Urothelium cell line (cell line): Measurements from ENCODE around the gene ME3.

Source experiments
- DNase-seq: peaks from one replicate; pipeline ENCODE4 v3.0.0; 2011; ENCODE audit warnings: low spot score, mixed read lengths
- FAIRE-seq: peaks from 2 replicates; lab custom pipeline; 2011; peaks lifted over from hg19 to GRCh38; lab: Jason Lieb, UNC

The ME3 gene

DNA sequence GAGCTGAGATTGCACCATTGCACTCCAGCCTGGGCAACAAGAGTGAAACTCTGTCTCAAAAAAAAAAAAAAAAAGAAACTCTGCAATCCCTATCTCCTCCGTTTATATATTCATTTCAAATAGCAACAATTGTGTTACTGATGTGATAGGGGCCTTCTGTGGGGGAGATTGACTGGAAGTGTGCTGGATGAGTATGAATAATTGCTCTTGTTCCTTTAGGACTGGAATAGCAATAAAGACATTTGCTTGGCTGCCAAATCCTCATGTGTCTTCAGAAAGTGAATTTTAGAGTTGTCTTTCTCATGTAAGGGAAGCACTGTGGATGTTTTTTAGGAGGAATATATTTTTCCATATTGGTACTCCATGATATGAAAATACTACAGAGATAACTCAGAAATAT lies 21.1 kb upstream of the ME3 start:
- DNase-seq (no peak), FAIRE-seq (no peak)

DNA sequence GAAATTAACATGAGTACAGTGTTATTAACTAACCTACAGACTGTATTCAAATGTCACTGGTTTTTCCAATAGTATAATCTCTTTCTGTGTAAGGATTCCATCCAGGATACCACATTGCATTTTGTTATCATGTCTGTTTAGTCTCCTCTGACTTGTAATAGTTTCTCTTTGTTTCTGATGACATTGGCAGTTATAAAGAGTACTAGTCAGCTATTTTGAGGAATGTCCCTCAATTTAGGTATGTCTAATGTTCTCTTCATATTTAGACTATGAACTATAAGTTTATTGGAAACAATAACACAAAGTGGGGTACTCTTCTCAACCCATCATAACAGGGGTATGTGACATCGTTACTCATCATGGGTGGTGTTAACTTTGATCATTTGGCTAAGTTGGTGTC lies 20.3 kb upstream of the ME3 start:
- no peak for FAIRE-seq

GRCh38 chr11:86692317-86692716 lies 19.9 kb upstream of the ME3 start:
- FAIRE-seq, result no peak
- peak; percentile 17 for DNase-seq

More for the DNA sequence above, 20.3 kb upstream of the ME3 start:
- DNase-seq, result no peak

- peak; percentile 27 for DNase-seq
- FAIRE-seq, result no peak
Observed at GRCh38 chr11:86688398-86689179, 16.2 kb upstream of the ME3 start.

- DNase-seq (no peak), FAIRE-seq (no peak)
Observed at GRCh38 chr11:86687185-86687778, 14.9 kb upstream of the ME3 start.

GRCh38 chr11:86686531-86686930 lies 14.1 kb upstream of the ME3 start:
- no peak for FAIRE-seq

GRCh38 chr11:86681483-86681756 lies 9.0 kb upstream of the ME3 start:
- DNase-seq (no peak), FAIRE-seq (no peak)

More at GRCh38 chr11:86686531-86686930, 14.1 kb upstream of the ME3 start:
- DNase-seq, result no peak

- FAIRE-seq (no peak), DNase-seq (no peak)
Observed at GRCh38 chr11:86680716-86681482, 8.5 kb upstream of the ME3 start.

DNA sequence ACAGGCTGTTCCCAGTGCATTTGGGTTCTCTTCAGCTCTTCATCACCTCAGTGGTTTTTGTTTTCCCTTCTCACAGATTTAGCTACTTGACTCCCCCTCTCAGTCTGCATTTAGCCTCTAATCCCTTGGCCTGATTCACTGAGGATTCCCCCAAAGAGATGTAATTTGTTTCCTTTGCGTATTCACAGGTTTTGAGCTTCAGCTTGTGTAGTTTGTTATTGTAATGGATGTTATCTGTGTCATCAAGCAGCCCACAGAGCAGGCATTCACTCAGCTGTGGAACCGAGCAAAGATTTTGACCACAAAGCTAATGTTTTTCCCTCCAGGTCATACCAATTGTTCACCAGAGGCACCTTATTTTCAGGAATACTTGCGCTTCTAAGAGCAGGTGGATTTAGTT lies 6.4 kb upstream of the ME3 start:
- FAIRE-seq, result no peak
- no peak for DNase-seq

DNA sequence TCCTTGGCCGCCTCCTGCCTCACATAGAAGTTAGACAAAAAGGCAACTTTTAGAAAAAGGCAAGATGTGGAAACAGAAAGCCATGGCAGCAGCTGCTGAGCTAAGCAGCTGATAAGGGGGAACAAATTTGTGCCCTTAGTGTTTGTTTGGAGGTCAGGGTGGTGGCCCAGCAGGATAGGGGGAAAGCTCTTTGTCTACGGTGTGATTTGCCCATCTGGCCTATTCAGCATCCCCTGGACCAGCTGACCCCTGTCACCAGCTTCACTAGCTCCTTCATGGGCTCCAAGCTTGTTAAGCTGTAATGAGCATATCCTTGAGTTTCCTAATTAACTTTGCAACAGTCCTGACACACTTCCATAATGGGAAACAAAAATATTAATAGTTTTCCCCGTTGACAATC lies 5.9 kb upstream of the ME3 start:
- FAIRE-seq, result no peak
- DNase-seq, result no peak

DNA sequence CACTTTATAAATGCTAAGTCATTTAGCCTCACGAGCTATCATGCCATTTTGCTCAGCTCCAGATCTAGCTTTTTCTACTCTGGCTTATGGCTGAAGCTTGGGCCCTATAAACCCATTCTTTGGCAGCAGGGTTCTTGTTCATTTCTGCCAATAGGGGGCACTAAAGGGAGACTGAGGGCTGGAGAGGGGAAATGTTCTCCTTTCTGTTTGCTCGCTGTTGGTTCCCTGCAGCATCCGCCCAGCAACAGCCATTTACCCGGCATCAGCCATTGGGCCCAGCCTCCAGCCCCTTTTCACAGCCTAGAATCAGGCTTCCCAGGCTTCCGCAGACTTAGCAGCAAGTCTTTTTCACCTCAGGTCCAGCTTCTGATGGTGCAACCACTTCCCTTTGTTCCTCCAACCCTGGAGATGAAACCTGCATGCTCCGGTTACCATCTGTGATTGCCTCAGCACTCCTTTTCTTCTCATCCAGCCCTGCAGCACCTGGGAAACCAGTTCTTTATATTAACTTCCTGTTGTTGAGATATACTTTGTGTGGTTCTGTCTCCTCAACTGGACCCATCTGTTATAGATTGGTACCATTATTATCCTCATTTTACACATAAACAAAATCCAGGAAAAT lies 4.2 kb upstream of the ME3 start:
- DNase-seq, result peak; percentile 12
- FAIRE-seq, result no peak

DNA sequence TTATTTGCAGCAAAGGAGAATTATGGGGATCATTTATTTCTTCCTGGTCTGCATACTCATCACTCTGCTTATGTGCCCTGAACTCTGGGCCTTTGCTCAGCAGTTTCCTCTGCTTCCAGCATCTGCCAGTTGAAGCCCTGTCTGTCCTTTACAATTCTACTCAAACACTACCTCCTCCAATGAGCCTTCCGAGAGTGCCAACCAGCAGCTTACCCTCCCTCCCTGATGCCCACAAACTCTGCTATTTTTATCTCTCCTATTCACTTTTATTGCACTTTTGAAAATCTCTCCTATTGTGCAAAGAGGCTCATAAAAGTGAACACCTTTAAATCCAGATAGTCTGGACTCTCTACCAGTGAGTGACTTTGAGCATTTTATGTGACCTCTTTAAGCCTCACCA lies 3.6 kb upstream of the ME3 start:
- DNase-seq (no peak), FAIRE-seq (no peak)

GRCh38 chr11:86675017-86675416 lies 2.6 kb upstream of the ME3 start:
- no peak for DNase-seq
- no peak for FAIRE-seq

DNA sequence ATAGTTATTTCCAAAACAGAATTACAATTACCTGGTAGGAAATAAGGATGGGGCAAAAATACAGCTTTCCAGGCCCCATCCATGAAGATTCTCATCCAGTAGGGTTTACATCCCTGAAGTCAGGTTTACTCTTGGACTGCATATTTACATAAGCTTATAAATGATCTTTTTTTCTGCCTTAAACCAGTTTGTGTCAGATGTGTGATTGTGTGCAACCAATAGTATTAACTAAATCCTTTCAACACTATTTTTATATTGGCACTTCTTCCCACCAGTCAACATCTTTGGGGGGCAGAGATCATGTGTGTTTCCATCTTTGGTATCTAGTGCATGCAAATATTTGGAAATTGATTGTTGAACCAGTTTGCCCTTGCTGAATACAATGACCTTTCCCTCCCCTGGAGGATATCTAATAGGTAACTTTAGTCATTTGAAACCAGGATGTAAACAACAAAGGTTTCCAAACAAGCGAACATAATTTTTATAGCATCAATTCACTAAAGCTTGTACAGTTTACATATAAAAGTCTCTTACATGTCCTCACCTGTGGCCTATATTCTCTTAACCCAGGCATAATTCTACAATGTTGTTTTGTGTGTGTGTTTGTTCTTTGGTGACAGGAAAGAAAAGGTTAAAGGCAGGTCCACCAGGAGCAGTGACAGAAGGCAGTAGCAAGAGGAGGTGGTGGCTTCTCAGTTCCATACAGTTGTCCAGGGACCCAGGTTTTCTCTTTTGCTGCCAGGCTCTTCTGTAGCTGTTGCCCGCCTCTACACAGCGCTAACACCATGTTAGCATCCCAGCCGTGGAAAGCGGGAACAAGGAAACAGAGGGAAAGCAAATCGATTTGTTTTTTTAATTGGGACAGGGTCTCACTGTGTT lies 1.7 kb upstream of the ME3 start:
- FAIRE-seq (no peak), DNase-seq (no peak)

DNA sequence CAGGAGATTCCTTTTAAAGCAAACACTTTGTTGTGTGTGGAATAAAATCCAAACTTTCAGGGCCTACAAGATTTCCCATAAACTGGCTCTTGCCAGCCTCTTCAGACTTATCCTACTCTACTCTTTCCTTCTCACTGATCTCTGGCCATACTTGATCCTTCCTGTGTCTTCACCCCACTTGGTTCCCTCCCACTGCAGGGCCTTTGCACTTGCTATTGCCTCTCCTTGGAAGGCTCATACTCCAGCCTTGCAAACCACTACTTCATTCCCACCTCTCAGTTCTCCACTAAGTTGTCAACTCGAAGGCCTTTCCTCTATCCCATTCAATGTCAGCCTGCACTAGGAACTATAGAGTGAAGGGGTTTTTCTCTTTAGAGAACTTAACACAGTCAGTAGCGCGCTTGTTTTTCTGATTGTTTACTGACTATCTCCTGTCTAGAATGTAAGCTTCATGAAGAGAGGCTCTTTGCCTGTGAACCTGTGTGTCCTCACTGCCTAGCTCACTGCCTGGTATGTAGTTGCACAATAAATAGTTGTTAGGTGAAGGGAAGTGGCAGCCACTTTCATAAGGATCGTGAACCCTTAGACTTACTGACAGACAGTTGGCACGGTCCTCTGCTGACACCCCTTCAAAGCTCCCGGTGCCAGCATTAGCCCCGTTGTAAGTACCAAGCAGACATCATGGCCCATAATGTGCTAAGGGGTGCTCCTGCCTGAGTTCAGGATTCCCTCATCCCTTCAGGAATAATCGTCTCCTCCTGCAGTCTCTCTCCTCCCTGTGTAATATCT lies 833 bp upstream of the ME3 start:
- FAIRE-seq (no peak), DNase-seq (no peak)

- DNase-seq, result no peak
- no peak for FAIRE-seq
Observed at GRCh38 chr11:86671531-86672006, 847 bp downstream of the ME3 start.

DNA sequence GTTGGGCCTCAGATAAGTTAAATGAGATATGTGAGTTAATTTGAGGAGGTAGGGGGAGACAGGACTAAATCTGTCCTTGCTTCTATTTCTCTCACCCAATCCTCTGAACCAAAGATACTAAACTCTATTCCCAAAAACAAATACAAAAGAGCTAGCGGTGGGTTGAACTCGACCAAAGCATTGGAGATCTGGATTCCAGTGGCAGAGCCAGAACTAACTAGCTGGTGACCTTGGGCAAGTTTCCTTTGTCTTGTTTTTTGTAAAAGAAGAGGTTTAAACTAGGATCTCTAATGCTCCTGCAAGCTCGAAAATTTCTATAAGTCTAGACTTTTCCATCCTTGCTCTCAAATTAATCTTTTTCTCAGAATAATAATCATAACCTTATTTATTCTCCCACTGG lies 1.5 kb downstream of the ME3 start:
- DNase-seq (no peak), FAIRE-seq (no peak)

- FAIRE-seq (no peak), DNase-seq (no peak)
Observed at GRCh38 chr11:86670181-86670580, 2.2 kb downstream of the ME3 start.

DNA sequence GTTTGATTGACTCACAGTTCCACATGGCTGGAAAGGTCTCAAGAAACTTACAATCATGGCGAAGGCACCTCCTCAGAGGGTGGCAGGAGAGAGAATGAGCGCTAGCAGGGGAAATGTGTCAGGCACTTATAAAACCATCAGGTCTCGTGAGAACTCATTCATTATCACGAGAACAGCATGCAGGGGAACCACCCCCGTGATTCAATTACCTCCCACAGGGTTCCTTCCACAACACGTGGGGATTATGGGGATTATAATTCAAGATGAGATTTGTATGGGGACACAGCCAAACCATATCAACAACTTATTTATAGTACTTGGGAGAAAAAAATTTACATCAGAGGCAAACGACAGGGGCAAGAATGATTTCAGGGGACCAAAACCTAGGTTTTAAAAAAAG lies 3.0 kb downstream of the ME3 start:
- FAIRE-seq (no peak), DNase-seq (no peak)

- no peak for FAIRE-seq
- no peak for DNase-seq
Observed at GRCh38 chr11:86668929-86669328, 3.5 kb downstream of the ME3 start.
